Metanephros (tissue), 1 donor: Measurements from ENCODE around the gene MIS18A. TPM values are rescaled to one million over a fixed set of nuclear protein-coding genes. Genes with fewer than 3 reads are reported as not detected.

ENCODE experiments used
- total RNA-seq: library from RNA; depleted of rRNA; stranded (reverse); fragments of >200 nt; gene quantifications from one replicate; pipeline ENCODE4 v1.2.3, GENCODE V29; 2014

MIS18A gene, protein sequence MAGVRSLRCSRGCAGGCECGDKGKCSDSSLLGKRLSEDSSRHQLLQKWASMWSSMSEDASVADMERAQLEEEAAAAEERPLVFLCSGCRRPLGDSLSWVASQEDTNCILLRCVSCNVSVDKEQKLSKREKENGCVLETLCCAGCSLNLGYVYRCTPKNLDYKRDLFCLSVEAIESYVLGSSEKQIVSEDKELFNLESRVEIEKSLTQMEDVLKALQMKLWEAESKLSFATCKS
- total RNA-seq: 10.5 TPM

DNA sequence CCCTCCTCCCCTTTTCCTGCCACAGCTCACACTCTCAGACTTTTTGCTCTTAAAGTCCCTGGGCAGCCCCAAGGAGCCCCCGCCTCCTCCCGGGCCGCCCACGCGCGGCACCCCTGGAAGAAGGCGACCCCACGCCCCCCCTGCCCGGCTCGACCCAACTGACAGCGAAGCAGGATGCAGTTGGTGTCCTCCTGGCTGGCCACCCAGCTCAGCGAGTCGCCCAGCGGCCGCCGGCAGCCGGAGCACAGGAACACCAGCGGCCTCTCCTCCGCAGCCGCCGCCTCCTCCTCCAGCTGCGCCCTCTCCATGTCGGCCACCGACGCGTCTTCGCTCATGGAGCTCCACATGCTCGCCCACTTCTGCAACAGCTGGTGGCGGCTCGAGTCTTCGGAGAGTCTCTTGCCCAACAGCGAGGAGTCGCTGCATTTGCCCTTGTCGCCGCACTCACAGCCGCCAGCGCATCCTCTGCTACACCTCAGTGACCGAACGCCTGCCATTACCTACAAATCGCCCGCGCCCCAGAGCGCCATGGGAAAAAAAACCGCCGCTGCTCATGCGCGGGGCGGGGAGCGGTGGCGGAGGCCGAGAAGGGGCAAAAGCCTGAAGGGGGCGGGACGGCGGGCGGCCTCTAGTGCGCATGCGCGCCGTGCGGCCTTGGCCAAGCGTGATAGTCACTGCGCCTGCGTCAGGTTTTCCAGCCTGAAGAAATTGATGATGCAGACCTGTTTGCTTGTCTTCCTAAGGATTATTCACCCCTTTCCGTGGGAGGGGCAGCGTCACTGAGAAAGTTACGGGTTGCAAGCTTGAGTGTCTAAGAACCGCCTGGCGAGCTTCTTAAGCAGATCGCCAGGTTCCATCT lies at the start of gene MIS18A:
Gene MIS18A (minus strand): TSS at position 532 of the 859 bp plus-strand sequence. CDS start 35 bp downstream, at position 497.

DNA sequence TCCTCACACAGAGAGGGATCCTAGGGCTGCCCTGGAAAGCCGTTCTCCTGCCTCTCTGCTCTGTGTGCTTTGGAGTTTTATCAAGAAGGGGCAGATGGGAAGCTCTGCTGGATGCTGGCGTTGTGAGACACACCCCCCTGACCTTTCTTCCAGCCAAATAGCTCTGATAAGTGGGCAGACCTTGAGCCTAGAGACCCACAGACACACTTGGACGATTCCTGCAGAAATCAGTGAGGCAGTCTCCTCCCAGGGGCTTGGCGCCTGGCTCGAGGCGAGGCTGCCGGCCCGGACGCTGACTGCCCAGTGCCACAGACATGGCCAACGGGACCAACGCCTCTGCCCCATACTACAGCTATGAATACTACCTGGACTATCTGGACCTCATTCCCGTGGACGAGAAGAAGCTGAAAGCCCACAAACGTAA lies 19.8 kb upstream of the MIS18A start, which contains the start of gene MRAP:
Gene MRAP (plus strand): TSS at position 198 of the 424 bp plus-strand sequence. CDS start 117 bp downstream, at position 315.

Other genes with a start within 250 kb of the MIS18A start
- gene MRAP, start 19.8 kb upstream of the MIS18A start, total RNA-seq: 1.2 TPM
- 18.3 TPM for gene URB1, start 114.0 kb upstream of the MIS18A start, total RNA-seq
- gene EVA1C, start 133.7 kb upstream of the MIS18A start, total RNA-seq: 3.3 TPM